HG03469 (cell line): ENCODE measurements around the gene RRBP1.
"Not testable (repeated sequence)": the region's sequence is repeated elsewhere in the genome, so short reads cannot be mapped to it uniquely, and the experiment has no call there.

Experiments
- ATAC-seq: cut with Tn5 transposase; IDR thresholded peaks from one replicate; pipeline ENCODE4 v1.9.1; 2021; ENCODE audit warnings: mild to moderate bottlenecking, moderate library complexity, moderate number of reproducible peaks; ENCODE audit not compliant: unreplicated experiment

The RRBP1 gene

GRCh38 chr20:17710379-17711266 is 28.6 kb upstream of the RRBP1 start:
- no peak for ATAC-seq

DNA sequence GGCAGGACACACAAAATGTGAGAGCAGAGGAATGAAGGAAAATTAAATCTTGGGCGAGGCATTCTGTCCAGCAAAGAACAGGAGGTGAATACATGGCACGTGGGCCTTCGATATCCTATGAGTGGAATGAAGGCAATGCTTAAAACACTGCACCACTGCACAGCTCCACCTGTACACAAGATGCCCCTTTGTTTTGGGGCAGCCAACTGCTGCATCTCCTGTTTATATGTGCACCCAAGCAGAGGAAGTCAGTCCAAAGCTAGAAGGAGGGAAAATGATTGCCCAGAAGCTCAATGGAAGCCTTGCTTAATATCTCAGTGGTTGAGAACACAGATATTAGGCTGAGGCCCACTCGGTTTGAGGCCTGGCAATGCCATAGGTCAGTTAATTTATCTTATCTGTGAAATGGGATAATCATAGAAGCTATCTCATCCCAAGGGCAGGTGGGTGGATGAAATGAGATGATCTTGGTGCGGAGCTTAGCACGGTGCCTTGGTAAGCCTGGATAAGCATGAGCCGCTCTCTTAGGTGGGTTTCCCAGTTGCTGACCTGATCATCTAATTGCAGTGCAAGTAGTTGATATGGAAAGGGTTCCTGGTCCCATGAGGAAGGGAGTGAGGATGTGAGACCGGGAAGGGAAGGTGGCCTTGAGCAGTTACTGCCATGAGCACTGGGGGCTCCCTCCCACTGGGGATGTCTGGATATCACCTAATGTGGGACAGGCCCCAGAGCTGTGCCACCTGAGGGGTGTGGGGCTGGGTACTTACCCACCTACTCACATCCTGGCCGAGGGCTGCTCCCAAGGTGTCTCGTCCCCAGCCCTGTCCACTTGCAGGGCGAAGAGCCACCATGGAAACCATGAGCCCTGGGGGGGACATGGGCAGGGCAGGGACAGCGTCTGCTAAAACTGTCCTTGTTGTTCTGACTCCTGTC is 27.6 kb upstream of the RRBP1 start:
- no peak for ATAC-seq

- no peak for ATAC-seq
Measured at GRCh38 chr20:17708675-17709360, 26.8 kb upstream of the RRBP1 start.

DNA sequence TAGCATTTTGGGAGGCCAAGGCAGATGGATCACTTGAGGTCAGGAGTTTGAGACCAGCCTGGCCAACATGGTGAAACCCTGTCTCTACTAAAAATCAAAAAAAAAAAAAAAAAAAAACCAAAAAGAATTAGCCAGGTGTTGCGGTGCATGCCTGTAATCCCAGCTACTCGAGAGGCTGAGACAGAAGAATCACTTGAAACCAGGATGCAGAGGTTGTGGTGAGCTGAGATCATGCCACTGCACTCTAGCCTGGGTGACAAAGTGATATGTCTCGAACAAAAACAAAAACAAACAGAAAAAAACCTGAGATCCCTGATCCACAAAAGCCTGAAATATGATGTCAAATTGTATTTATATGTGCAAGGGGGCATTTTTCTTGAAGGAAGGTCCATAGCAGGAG is 25.9 kb upstream of the RRBP1 start:
- not testable (repeated sequence) for ATAC-seq

GRCh38 chr20:17706632-17707031 is 24.6 kb upstream of the RRBP1 start:
- ATAC-seq = no peak

DNA sequence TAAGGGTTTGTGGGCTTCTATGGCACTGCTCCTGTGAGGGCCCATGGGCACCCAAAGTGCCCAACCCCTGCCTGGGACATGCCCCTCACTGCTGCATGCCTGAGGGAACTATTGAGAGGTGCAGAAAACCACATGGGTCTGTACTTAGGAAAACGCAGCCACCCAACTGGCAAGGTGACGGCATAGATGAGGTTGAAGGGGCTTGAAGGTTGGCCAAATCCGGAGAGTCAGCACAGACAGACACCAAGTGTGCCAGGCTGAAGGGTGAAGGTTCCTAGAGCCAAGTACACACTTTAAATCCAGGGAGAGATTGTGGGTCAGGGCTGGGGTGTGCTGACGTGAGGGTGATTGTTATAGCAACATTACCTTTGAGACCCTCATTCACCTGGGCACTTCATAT is 23.9 kb upstream of the RRBP1 start:
- ATAC-seq = no peak

- ATAC-seq = no peak
Measured at GRCh38 chr20:17704589-17705317, 22.7 kb upstream of the RRBP1 start.

DNA sequence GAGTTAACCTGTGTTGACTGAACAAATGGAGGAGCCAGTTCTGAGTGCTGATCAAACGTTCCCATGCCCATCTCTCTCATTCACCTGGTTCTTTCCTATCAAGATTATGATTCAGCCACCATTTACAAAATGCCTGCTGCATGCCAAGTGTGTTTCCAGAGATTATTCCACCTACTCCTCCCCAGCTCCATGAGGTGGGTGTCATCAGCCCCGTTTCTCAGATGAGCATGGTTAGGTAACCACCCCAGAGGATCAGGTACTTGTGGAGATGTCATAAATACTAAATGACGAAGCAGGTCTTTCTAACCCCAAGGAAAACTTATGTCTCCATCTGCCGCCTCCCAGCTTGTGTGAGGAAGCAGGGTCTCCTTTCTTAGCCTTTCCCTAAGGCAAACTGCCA is 19.8 kb upstream of the RRBP1 start:
- no peak for ATAC-seq

- ATAC-seq = no peak
Measured at GRCh38 chr20:17700637-17701036, 18.6 kb upstream of the RRBP1 start.

- no peak for ATAC-seq
Measured at GRCh38 chr20:17699931-17700351, 17.9 kb upstream of the RRBP1 start, which contains the start of gene BANF2. BANF2 (plus strand) TSS chr20:17699966; CDS start chr20:17725026, 25,060 bp downstream.

DNA sequence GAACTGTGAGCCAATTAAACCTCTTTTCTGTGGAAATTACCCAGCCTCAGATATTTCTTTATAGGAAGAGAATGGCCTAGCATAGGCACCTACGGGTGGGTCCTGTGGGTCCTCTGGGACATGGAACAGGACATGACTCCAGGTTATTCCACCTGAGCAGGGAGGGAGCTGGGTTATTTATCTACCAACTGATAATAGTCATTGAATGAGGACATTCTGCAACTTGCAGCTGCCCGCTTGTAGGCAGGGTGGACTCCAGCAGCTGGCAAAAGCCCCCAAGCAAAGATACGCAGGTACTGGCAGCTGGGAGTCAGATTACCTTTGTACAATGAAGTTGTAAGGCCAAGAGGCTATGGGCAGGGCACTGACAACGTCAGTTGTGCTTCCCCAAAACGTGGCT is 16.3 kb upstream of the RRBP1 start:
- ATAC-seq = no peak

DNA sequence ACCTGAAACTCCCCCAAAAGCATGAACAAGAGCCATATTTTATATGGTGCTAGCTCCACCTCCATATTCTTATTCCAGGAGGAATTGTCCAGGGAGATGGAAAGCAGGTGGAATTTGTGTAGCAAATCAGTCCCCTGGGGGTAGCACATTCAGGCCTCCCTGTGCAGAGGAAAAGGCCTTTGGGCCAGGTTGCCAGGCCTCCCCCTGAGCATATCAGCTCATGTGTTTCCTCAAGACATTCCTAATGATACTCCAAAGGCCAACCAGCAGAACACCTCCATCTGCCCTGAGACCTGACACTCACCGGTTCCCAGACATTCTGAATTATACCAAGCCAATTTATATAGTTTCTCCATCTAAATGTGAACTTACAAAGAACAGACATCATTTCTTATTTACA is 15.1 kb upstream of the RRBP1 start:
- ATAC-seq = no peak

DNA sequence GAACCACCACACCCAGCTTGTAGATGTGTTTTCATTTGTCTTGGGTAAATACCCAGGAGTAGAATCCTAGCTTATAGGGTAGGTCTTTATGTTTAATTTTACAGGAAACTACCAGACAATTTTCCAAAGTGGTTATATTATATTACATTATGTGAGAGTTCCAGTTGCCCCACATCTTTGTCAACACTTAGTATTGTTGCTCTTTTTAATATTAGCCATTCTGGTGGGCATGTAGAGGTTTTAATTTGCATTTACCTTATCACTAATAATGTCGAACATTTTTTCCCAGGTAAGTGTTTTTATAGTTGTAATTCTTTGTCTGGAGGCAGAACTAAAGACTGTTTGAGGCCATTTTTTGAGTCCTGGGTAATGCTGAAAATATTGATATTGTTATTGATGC is 14.2 kb upstream of the RRBP1 start:
- no peak for ATAC-seq

GRCh38 chr20:17694767-17695166 is 12.7 kb upstream of the RRBP1 start:
- ATAC-seq = no peak

- ATAC-seq = no peak
Measured at GRCh38 chr20:17693444-17694001, 11.5 kb upstream of the RRBP1 start.

- ATAC-seq = no peak
Measured at GRCh38 chr20:17691758-17692157, 9.7 kb upstream of the RRBP1 start.

GRCh38 chr20:17690144-17690543 is 8.1 kb upstream of the RRBP1 start:
- ATAC-seq = no peak

GRCh38 chr20:17688965-17689364 is 6.9 kb upstream of the RRBP1 start:
- no peak for ATAC-seq

- ATAC-seq = no peak
Measured at GRCh38 chr20:17687800-17688199, 5.8 kb upstream of the RRBP1 start.

- ATAC-seq = no peak
Measured at GRCh38 chr20:17685168-17685567, 3.1 kb upstream of the RRBP1 start.
